ENCODE results near the gene IGF1R.

DNA sequence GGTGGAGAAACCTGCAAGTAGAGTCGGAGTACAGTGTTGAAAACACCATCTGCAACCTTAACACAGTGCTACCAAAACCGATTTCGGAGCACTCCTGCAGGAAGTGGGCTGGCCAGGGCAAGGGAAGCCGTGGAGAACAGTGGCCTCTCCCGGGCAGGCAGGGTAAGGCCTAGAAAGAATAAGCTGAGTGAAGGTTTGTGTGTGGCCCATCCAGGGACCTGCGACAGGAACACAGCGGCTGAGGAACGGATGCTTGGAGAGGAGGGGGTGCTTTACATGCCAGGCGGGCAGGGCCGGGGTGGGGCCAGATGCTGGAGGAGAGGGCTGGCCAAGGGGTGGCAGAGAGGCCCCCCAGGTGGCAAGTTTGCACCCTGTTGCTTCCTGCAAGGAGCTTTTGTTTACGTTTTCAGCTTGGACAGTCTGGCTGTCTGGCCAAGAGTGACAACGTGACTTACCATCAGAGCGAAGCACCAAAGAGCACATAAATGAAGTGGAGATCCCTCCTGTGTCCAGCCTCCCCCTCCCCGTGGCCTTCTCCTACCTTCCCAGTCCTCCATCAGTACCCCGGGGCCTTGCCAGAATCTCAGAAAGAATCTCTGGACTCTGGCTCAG is 202.7 kb downstream of the IGF1R start:
- no peak for TF ChIP-seq POLR2A (IDR thresholded peaks at IDR 0.05)
- peak; percentile 48 to 85 (median 78) for TF ChIP-seq CTCF (IDR thresholded peaks at IDR 0.05)

Data from adrenal gland (tissue), 5 donors.